GM12878 (cell line): ENCODE measurements around the gene MAPKBP1. TPM values are rescaled to one million over a fixed set of nuclear protein-coding genes. Genes with fewer than 3 reads are reported as not detected.

Source experiments
- GATAD2B ChIP-seq: fragments of 450-650 bp; conservative IDR thresholded peaks from 2 replicates; pipeline ENCODE4 v1.6.1; 2017; ENCODE audit warnings: low read depth, mild to moderate bottlenecking, moderate library complexity
- NFIC ChIP-seq: IDR thresholded peaks from 2 replicates; pipeline ENCODE4 v1.6.1; 2012; ENCODE audit warnings: low read depth, mild to moderate bottlenecking, inconsistent platforms, low read length, moderate library complexity
- NR2F1 ChIP-seq: fragments of 450-650 bp; conservative IDR thresholded peaks from 2 replicates; pipeline ENCODE4 v1.6.1; 2017; ENCODE audit warnings: mild to moderate bottlenecking
- PKNOX1 ChIP-seq: fragments of 450-650 bp; IDR thresholded peaks from 2 replicates; pipeline ENCODE4 v1.6.1; 2016; ENCODE audit warnings: mild to moderate bottlenecking
- STAT1 ChIP-seq: fragments of 450-650 bp; conservative IDR thresholded peaks from 2 replicates; pipeline ENCODE4 v1.6.1; 2014; ENCODE audit warnings: antibody characterized with exemption, mild to moderate bottlenecking
- WRNIP1 ChIP-seq: IDR thresholded peaks from 2 replicates; pipeline ENCODE4 v1.6.1; 2011; ENCODE audit warnings: low read depth, low read length, improper control_type of control experiment, borderline replicate concordance
- ZBTB11 ChIP-seq: fragments of 450-650 bp; formaldehyde crosslinking; IDR thresholded peaks from 2 replicates; pipeline ENCODE4 v1.5.0; 2022; ENCODE audit warnings: mild to moderate bottlenecking, missing genetic modification characterization
- ZBTB40 ChIP-seq: fragments of 450-650 bp; IDR thresholded peaks from 2 replicates; pipeline ENCODE4 v1.6.1; 2016; ENCODE audit warnings: mild to moderate bottlenecking, moderate library complexity, borderline replicate concordance
- ZSCAN29 ChIP-seq: fragments of 450-650 bp; IDR thresholded peaks from 2 replicates; pipeline ENCODE4 v1.6.1; 2017; ENCODE audit warnings: mild to moderate bottlenecking, moderate library complexity
- polyA plus RNA-seq, 11 experiments: library from polyadenylated mRNA; depleted of rRNA in 4 of 11; unstranded in 6 of 11; stranded (reverse) in 5 of 11; fragments of >200 nt; fragmentation: Nextera tagmentation in 4 of 11; fragmentation: Illumina TruSeq in 1 of 11; extraction: Ambion mirVana in 4 of 11; extraction: Trizol in 1 of 11; gene quantifications; 1 replicate in 1 of 11; 2 replicates in 10 of 11; pipeline versions ENCODE4 v1.2.1 to v1.2.3, GENCODE V29; 2011 to 2016; ENCODE audit warnings: inconsistent platforms in 2 of 11, missing spikeins in 2 of 11, low read depth in 1 of 11
- total RNA-seq, 4 experiments: library from RNA; depleted of rRNA in 3 of 4; stranded (reverse); fragments of >200 nt in 3 of 4; fragmentation: Illumina TruSeq in 1 of 4; extraction: Trizol in 1 of 4; gene quantifications; 2 replicates each; pipeline versions ENCODE4 v1.2.1 to v1.2.3, GENCODE V29; 2013 to 2021

The MAPKBP1 gene
- total and polyA plus RNA-seq, 10 of the 15 experiments (the other 5 are each of a cell fraction or from before 2014, with no cell fraction given), result 0.44 to 19.0 (median 7.3) TPM

- TF ChIP-seq ZBTB11 (no peak), NR2F1 (peak; percentile 55), STAT1 (no peak), NFIC (no peak), WRNIP1 (no peak), PKNOX1 (no peak), ZSCAN29 (no peak), GATAD2B (no peak), ZBTB40 (no peak)
Measured at GRCh38 chr15:41860049-41860828, 86.0 kb downstream of the MAPKBP1 start (continued).
